HEK293T (cell line): ENCODE results near the gene ILF2.

ENCODE experiments used
- CTCF ChIA-PET: fragments of 350-600 bp; formaldehyde crosslinking; extraction: SDS; loops from one replicate; lab custom pipeline; 2021; ENCODE audit warnings: antibody characterized with exemption, inconsistent platforms; lab: Yijun Ruan, JAX
- POLR2A ChIA-PET: fragments of 350-600 bp; formaldehyde crosslinking; extraction: SDS; loops from one replicate; lab custom pipeline; 2020; ENCODE audit warnings: antibody characterized with exemption, inconsistent platforms; lab: Yijun Ruan, JAX
- DNase-seq: peaks from one replicate; pipeline ENCODE4 v3.0.0; 2012; ENCODE audit warnings: mixed read lengths; ENCODE audit errors: extremely low spot score
- ARNT ChIP-seq: fragments of 450-650 bp; IDR thresholded peaks from 2 replicates; pipeline ENCODE4 v1.6.1; 2017; ENCODE audit warnings: mild to moderate bottlenecking
- BHLHE40 ChIP-seq: fragments of 450-650 bp; IDR thresholded peaks from 2 replicates; pipeline ENCODE4 v1.6.1; 2016; ENCODE audit warnings: mild to moderate bottlenecking, moderate library complexity, borderline replicate concordance
- CTBP1 ChIP-seq: fragments of 450-650 bp; IDR thresholded peaks from 2 replicates; pipeline ENCODE4 v1.6.1; 2016; ENCODE audit warnings: borderline replicate concordance
- ELF4 ChIP-seq: fragments of 450-650 bp; IDR thresholded peaks from 2 replicates; pipeline ENCODE4 v1.6.1; 2017; ENCODE audit warnings: antibody characterized with exemption
- FOXA1 ChIP-seq: fragments of 450-650 bp; IDR thresholded peaks from 2 replicates; pipeline ENCODE4 v1.6.1; 2016; ENCODE audit warnings: mild to moderate bottlenecking
- FOXK2 ChIP-seq: fragments of 450-650 bp; IDR thresholded peaks from 2 replicates; pipeline ENCODE4 v1.6.1; 2016; ENCODE audit warnings: mild to moderate bottlenecking
- FOXM1 ChIP-seq: fragments of 450-650 bp; IDR thresholded peaks from 2 replicates; pipeline ENCODE4 v1.6.1; 2017; ENCODE audit warnings: mild to moderate bottlenecking, borderline replicate concordance
- HDGF ChIP-seq: fragments of 450-650 bp; IDR thresholded peaks from 2 replicates; pipeline ENCODE4 v1.6.1; 2017; ENCODE audit warnings: antibody characterized with exemption, borderline replicate concordance
- L3MBTL2 ChIP-seq: fragments of 450-650 bp; conservative IDR thresholded peaks from 2 replicates; pipeline ENCODE4 v1.6.1; 2016; ENCODE audit warnings: mild to moderate bottlenecking
- LEF1 ChIP-seq: fragments of 450-650 bp; IDR thresholded peaks from 2 replicates; pipeline ENCODE4 v1.6.1; 2017; ENCODE audit warnings: mild to moderate bottlenecking, borderline replicate concordance
- NFRKB ChIP-seq: fragments of 450-650 bp; IDR thresholded peaks from 2 replicates; pipeline ENCODE4 v1.6.1; 2016; ENCODE audit warnings: mild to moderate bottlenecking, moderate library complexity
- SP1 ChIP-seq: fragments of 450-650 bp; IDR thresholded peaks from 2 replicates; pipeline ENCODE4 v1.6.1; 2017
- SUZ12 ChIP-seq: fragments of 450-650 bp; IDR thresholded peaks from 2 replicates; pipeline ENCODE4 v1.6.1; 2016; ENCODE audit warnings: mild to moderate bottlenecking
- TARDBP ChIP-seq: fragments of 450-650 bp; IDR thresholded peaks from 2 replicates; pipeline ENCODE4 v1.6.1; 2016
- ZNF384 ChIP-seq: fragments of 450-650 bp; IDR thresholded peaks from 2 replicates; pipeline ENCODE4 v1.6.1; 2016
- TF ChIP-seq, protein P1 (sequence below): fragments of 450-650 bp; IDR thresholded peaks from 2 replicates; pipeline ENCODE4 v1.6.1; 2016

The ILF2 gene

GRCh38 chr1:153630384-153630783, 40.4 kb downstream of the ILF2 start:
- POLR2A ChIA-PET: interaction anchor here (0.8 to 2.2 kb wide), 5 partner anchors 15 to 360 kb away, joined by 3 to 7 read pairs (median 3); partner anchors contain the start of gene S100A14
- DNase-seq: no peak
- CTCF ChIA-PET: no interaction called here
- TF ChIP-seq CTBP1: no peak
- TF ChIP-seq SP1: no peak
- no peak for TF ChIP-seq ELF4
- TF ChIP-seq ARNT: no peak
- TF ChIP-seq TARDBP: no peak
- TF ChIP-seq L3MBTL2: no peak
- no peak for TF ChIP-seq NFRKB
- no peak for TF ChIP-seq HDGF
- no peak for TF ChIP-seq LEF1
- no peak for TF ChIP-seq FOXM1
- TF ChIP-seq, protein P1, sequence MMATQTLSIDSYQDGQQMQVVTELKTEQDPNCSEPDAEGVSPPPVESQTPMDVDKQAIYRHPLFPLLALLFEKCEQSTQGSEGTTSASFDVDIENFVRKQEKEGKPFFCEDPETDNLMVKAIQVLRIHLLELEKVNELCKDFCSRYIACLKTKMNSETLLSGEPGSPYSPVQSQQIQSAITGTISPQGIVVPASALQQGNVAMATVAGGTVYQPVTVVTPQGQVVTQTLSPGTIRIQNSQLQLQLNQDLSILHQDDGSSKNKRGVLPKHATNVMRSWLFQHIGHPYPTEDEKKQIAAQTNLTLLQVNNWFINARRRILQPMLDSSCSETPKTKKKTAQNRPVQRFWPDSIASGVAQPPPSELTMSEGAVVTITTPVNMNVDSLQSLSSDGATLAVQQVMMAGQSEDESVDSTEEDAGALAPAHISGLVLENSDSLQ: no peak
- no peak for TF ChIP-seq ZNF384
- no peak for TF ChIP-seq FOXA1
- TF ChIP-seq BHLHE40: no peak

- TF ChIP-seq SP1 (no peak), FOXA1 (no peak), ZNF384 (no peak)
- TF ChIP-seq, protein P1: no peak
- ChIA-PET POLR2A (interaction anchor here (0.8 to 2.2 kb wide), 4 partner anchors 17 to 360 kb away, joined by 3 to 7 read pairs (median 4); no protein-coding TSS in a partner anchor), CTCF (no interaction called here)
- DNase-seq: no peak
Observed at GRCh38 chr1:153629971-153630370, 40.8 kb downstream of the ILF2 start.

DNA sequence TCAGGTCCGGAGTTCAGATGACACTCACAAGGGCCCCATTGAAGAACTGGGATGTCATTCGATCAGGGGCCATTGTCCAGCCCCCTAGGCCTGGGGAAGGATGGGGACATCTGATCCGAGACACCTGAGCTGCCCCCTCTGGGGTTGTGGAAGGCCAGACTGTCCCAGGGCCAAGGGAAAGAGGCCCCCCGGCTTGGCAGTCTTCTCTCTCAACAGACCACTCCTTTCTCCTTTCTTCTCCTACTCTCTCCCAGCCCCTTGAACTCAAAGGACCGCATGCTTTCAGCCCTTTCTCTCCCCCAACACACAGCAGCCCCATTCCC, 41.5 kb downstream of the ILF2 start:
- ChIA-PET CTCF (interaction anchor here (2.3 kb wide), 1 partner anchor 43 kb away, joined by 9 read pairs; no protein-coding TSS in a partner anchor), POLR2A (interaction anchor here (1.0 to 2.2 kb wide), 2 partner anchors 18 to 61 kb away, joined by 3 to 7 read pairs; no protein-coding TSS in a partner anchor)
- TF ChIP-seq BHLHE40: no peak
- TF ChIP-seq CTBP1: no peak
- no peak for TF ChIP-seq FOXK2
- TF ChIP-seq NFRKB: no peak
- no peak for TF ChIP-seq FOXA1
- TF ChIP-seq TARDBP: no peak
- DNase-seq: no peak

- CTCF ChIA-PET: interaction anchor here (2.3 to 2.7 kb wide), 2 partner anchors 14 to 43 kb away, joined by 9 to 27 read pairs; partner anchors contain the start of gene S100A14
- TF ChIP-seq SUZ12 (no peak), FOXM1 (no peak), CTBP1 (no peak), TARDBP (no peak), BHLHE40 (no peak), ZNF384 (no peak), FOXA1 (no peak)
- no peak for DNase-seq
- POLR2A ChIA-PET: interaction anchor here (1.6 to 2.3 kb wide), 5 partner anchors 10 to 62 kb away, joined by 7 to 17 read pairs (median 8); no protein-coding TSS in a partner anchor
Observed at GRCh38 chr1:153628638-153629342, 42.0 kb downstream of the ILF2 start.

DNA sequence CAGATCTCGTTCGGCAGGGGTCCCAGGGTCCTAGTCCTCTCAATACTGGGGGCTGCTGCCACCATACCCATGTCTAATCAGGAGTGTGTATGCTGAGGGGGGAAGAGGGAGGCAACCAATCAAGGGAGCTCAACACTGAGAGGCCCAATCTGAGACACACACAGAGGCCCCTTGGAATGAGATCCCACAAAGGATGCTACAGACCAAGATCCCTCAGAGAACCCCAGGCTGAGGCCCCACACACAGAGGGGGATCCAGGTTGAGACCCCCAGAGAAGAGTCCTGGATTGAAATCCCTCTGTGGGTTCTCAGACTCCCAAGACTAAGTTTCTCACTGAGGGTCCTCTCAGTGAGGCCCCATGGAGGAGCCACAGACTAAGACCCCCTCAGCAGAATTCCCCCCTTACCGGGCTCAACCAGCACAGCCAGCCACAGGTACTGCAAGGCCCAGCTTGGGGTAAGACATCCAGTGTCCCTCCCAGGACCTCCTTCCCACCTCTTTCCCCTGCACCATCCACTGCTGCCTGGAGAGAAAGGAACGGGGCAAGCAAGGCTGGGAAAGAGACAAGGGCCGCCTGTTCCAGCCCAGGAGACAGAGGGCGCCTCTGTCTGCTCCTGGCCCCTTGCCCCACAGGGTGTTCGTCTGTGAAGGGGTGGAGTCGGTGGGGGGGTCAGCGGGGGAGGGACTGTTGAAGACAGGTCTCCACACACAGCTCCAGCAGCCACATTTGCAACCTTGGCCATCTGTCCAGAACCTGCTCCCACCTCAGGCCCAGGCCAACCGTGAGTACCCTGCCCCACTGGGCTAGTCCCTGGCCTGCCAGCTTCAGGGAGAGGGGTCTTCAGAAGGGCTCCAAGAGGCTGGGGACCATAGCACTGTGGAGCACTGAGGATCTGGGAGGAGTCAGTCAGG, 42.8 kb downstream of the ILF2 start, which contains the start of gene S100A1:
Gene S100A1 (plus strand): TSS at position 720 of the 912 bp plus-strand sequence. CDS start 2,088 bp downstream, outside the sequence.
- CTCF ChIA-PET: interaction anchor here (0.8 to 2.7 kb wide), 29 partner anchors 10 to 273 kb away, joined by 3 to 27 read pairs (median 5); partner anchors contain the start of genes S100A14 and S100A16
- DNase-seq: no peak
- TF ChIP-seq ARNT: no peak
- POLR2A ChIA-PET: interaction anchor here (0.6 to 2.6 kb wide), 40 partner anchors 8 to 363 kb away, joined by 3 to 72 read pairs (median 6); partner anchors contain the start of genes CREB3L4, INTS3, RPS27 and S100A14

DNA sequence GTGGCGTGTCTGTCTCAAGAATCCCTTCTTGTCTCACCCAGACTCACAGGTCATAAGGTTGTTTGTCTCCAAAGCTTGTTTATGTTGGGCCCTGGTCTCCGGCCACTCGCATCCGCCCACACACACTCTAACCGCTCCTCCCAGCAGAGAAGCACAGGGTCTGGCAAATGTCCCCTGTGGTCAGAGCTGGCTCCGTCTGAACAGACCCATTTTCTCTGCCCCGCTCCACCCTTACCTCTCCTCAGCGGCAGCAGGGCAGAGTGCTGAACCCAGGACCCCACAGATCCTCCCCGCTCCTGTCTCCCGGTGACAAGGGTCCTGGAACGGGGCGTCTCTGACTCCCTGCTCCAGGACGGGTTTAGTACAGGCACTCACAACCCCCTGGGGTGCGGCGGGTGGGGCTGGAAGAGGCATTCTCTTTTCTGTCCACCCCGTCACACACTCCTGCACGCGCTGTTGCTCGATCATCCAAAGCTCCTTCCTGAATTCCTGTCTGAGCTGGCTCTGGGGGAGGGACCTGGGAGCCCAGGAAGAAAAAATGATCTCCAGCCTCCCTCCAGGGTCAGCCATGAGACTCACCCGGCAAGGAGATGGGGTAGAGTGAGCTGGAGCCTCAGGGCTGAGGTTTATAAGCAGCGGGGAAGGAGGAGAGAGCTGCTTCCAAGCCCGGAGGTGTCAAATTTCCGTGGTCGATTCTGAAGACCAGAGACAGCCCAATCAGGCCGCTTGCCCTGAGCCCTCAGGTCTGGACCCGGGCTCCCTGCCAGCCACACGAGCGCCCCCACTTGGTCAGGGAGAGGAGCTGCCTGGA, 43.7 kb downstream of the ILF2 start, which contains the start of gene S100A13:
Gene S100A13 (minus strand): TSS at position 602 of the 811 bp plus-strand sequence. CDS start 1,033 bp downstream, outside the sequence.
- CTCF ChIA-PET: interaction anchor here (0.6 to 2.7 kb wide), 32 partner anchors 9 to 272 kb away, joined by 3 to 27 read pairs (median 5); partner anchors contain the start of genes ILF2, S100A14 and S100A16
- peak; percentile 94 for DNase-seq
- no peak for TF ChIP-seq LEF1
- no peak for TF ChIP-seq FOXM1
- peak; percentile 53 for TF ChIP-seq L3MBTL2
- POLR2A ChIA-PET: interaction anchor here (0.6 to 2.6 kb wide), 40 partner anchors 7 to 364 kb away, joined by 3 to 72 read pairs (median 6); partner anchors contain the start of genes CHTOP, CREB3L4, INTS3 and RPS27
